ENCODE results near the gene ST8SIA1. TPM values are rescaled to one million over a fixed set of nuclear protein-coding genes. Genes with fewer than 3 reads are reported as not detected.

Gene ST8SIA1
- total RNA-seq, 1 donor from 2014 or later: 2.4 TPM

- DNase-seq (ENCODE audit: low spot score): no peak
These were observed 4.9 kb downstream of the ST8SIA1 start for GRCh38 chr12:22329621-22330020.

- no peak for DNase-seq (ENCODE audit: low spot score)
These were observed 9.3 kb downstream of the ST8SIA1 start for GRCh38 chr12:22325218-22325617.

GRCh38 chr12:22322091-22322490 is 12.4 kb downstream of the ST8SIA1 start:
- DNase-seq (ENCODE audit: low spot score): no peak

- DNase-seq (ENCODE audit: low spot score): no peak
These were observed 12.9 kb downstream of the ST8SIA1 start for GRCh38 chr12:22321638-22322037.

- no peak for DNase-seq (ENCODE audit: low spot score)
These were observed 13.4 kb downstream of the ST8SIA1 start for GRCh38 chr12:22321018-22321605.

GRCh38 chr12:22318108-22318737 is 16.3 kb downstream of the ST8SIA1 start:
- DNase-seq (ENCODE audit: low spot score): no peak

- DNase-seq (ENCODE audit: low spot score): no peak
These were observed 20.6 kb downstream of the ST8SIA1 start for GRCh38 chr12:22313963-22314330.

- DNase-seq (ENCODE audit: low spot score): no peak
These were observed 21.1 kb downstream of the ST8SIA1 start for GRCh38 chr12:22313286-22313962.

- DNase-seq (ENCODE audit: low spot score): no peak
These were observed 22.2 kb downstream of the ST8SIA1 start for GRCh38 chr12:22312336-22312735.

GRCh38 chr12:22310709-22311108 is 23.8 kb downstream of the ST8SIA1 start:
- DNase-seq (ENCODE audit: low spot score): no peak

GRCh38 chr12:22310275-22310674 is 24.2 kb downstream of the ST8SIA1 start:
- no peak for DNase-seq (ENCODE audit: low spot score)

- DNase-seq (ENCODE audit: low spot score): no peak
These were observed 26.7 kb downstream of the ST8SIA1 start for GRCh38 chr12:22307811-22308210.

GRCh38 chr12:22306311-22306710 is 28.2 kb downstream of the ST8SIA1 start:
- no peak for DNase-seq (ENCODE audit: low spot score)

GRCh38 chr12:22304341-22304740 is 30.2 kb downstream of the ST8SIA1 start:
- DNase-seq (ENCODE audit: low spot score): no peak

- no peak for DNase-seq (ENCODE audit: low spot score)
These were observed 35.1 kb downstream of the ST8SIA1 start for GRCh38 chr12:22299294-22299912.

- DNase-seq (ENCODE audit: low spot score): no peak
These were observed 45.3 kb downstream of the ST8SIA1 start for GRCh38 chr12:22289250-22289649.

- DNase-seq (ENCODE audit: low spot score): no peak
These were observed 46.5 kb downstream of the ST8SIA1 start for GRCh38 chr12:22287776-22288621.

- DNase-seq (ENCODE audit: low spot score): no peak
These were observed 47.4 kb downstream of the ST8SIA1 start for GRCh38 chr12:22287101-22287500.

GRCh38 chr12:22286569-22286968 is 47.9 kb downstream of the ST8SIA1 start:
- DNase-seq (ENCODE audit: low spot score): no peak

GRCh38 chr12:22285846-22286245 is 48.7 kb downstream of the ST8SIA1 start:
- DNase-seq (ENCODE audit: low spot score): no peak

GRCh38 chr12:22284871-22285270 is 49.6 kb downstream of the ST8SIA1 start:
- no peak for DNase-seq (ENCODE audit: low spot score)

GRCh38 chr12:22283508-22283907 is 51.0 kb downstream of the ST8SIA1 start:
- no peak for DNase-seq (ENCODE audit: low spot score)

Measured in mucosa of gallbladder (tissue), 1 donor.